Measurements from ENCODE around the gene TBX4. TPM values are rescaled to one million over a fixed set of nuclear protein-coding genes. Genes with fewer than 3 reads are reported as not detected.
A peak's percentile ranks its signal among the peaks of the same experiment; 100 is the strongest.

TBX4 gene
- polyA plus RNA-seq, 1 donor from 2014 or later = not detected

DNA sequence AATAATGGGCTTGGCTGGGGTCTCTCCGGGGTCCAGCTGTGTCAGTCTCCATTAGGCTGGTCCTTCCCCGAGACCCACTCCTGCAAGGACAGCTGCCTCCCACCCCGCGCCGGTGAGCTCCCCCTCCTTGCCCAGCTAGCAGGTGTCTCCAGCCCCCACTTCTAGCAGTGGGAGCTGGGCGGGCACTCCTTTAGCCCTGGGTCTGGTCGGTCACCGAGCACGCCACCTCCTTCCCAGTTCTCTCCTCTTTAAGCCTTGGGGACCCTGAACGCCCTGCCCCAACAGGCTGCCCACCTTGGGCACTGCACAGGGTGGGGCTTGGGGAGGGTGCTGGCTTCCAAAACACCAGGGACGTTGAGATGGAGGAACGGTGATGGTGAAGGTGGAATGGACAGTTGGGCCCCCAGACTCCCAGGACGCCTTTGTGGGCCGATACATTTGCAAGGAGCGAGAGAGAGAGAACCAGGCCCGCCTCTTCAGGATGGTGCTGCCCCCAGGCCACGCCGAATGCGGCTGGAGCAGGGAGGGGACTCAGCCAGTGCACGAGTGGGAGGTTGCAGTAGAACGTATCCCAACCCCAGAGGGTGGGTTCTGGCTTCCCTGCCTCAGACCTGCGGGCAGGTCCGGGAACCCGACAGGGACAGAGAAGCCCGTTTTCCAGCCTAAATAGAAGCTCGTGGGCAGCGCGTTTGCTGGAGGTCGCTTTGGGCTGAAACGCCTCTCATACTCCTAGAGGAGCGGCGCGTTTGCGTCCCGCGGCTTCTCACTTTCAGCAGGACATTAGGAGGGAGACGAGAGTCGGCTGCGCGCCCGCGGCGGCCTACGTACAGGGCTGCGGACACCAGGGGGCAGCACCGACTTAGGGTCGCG lies 41.8 kb upstream of the TBX4 start:
- H3K4me3 Mint-ChIP-seq = peak overlapping the region; percentile 72 to 92 (median 88)
- H3K4me1 Mint-ChIP-seq = peaks cover 11 to 18% (median 15%) of the 10 kb centered on the region in 3 donors
- H3K27me3 Mint-ChIP-seq = peaks cover 40% of the 10 kb centered on the region
- no peaks in the 10 kb centered on the region for H3K36me3 Mint-ChIP-seq
- H3K9me3 Mint-ChIP-seq = no peaks in the 10 kb centered on the region
- peak overlapping the region in 2 of 3 donors; percentile 71 to 80 for H3K27ac Mint-ChIP-seq

DNA sequence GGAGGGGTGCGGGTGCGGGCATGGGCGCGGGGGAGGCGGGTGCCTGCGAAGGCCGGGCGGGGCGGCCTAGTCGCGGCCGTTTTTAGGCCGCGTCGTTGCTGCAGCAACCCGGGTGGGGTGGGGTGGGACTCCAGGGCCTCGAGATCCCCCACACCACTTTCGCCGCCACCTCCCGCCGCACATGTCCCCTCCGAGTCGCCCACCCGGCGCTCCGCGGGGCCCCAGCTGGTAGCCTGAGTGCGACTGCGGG lies 41.3 kb upstream of the TBX4 start:
- Mint-ChIP-seq H3K27ac (peak overlapping the region in 1 of 3 donors; percentile 71), H3K4me3 (peak overlapping the region; percentile 72 to 92 (median 88)), H3K36me3 (no peaks in the 10 kb centered on the region), H3K4me1 (peaks cover 11 to 18% (median 15%) of the 10 kb centered on the region in 3 donors), H3K9me3 (no peaks in the 10 kb centered on the region), H3K27me3 (peaks cover 37% of the 10 kb centered on the region)

DNA sequence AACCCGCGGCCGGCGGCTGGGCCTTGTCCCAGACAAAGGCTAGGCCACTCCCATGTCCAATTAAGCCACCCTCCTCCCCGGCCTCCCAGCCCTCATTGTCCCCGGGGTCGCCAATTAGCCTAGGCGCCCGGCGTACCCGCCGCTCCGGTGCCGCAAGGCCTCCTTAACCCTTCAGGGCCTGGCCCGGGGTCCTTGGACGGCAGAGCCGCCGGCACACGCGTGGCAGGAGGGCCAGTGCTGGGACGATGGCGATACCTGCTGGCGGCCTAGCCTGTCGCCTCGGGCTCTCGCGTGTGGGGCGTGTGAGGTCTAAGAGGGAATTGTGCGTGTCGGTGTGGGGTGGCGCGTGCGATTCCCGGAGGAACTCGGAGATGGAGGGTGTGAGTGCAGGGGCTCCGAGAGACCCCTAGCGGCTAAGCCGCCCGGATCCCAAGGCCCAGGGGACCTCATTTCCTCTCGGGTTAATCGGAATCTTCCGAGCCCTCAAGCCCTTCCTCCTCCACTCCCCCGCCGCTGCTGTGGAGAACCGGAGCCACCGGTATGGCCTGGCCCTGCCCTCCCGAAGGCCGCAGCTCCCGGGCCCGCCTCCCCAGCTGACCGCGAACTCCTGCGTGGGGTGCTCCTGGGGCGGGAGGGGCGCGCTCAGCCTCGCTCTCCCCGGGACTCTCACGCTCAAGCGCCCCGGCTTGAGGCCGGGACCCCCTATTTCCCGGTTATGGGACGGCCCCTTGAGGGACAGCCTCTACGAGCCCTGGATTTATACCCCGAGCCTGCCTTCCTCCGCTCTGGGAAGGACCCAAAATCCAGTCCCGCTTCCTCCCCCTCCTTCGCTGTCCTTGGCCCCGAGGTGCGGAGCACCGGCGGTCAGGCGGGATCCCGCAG lies 40.7 kb upstream of the TBX4 start:
- Mint-ChIP-seq H3K9me3 (no peaks in the 10 kb centered on the region), H3K4me3 (peak overlapping the region; percentile 71 to 92 (median 80)), H3K27me3 (peaks cover 32% of the 10 kb centered on the region), H3K27ac (no peak overlapping the region), H3K36me3 (no peaks in the 10 kb centered on the region), H3K4me1 (peaks cover 11 to 18% (median 15%) of the 10 kb centered on the region in 3 donors)

DNA sequence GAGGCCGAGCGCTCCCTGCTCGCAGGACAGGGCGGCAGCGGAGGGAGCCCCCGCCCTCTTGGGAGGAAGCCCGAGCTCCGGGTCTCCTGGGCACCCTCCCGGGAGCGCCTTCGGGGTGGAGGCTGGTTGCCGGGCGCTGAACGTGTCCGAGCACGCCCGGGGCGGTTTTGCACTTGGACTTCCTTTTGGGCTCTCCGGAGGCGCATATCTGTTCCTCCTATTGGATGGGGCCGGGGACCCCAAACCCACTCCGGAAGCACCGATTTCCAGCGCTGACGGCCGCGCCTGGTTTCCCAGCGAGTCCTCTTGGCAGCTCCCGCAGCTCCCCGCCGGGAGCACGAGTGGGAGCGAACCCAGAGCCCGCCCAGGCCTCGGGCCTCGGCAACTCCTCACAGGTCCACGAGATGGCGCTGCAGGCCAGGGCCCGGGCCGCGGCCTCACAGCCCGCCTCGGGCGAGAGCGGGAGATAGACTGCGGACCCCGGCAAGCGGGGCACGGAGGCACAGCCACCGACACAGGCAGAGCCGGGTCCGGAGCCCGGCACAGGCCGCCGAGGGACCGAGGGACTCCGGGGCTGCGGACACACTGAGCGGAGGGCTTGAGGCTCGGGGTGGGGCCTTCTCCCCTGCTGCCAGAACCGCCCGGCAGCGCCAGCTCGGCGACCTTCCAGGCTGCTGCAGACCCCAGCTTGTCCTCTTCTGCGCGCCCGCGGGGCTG lies 39.9 kb upstream of the TBX4 start:
- Mint-ChIP-seq H3K4me3 (peak overlapping the region; percentile 37 to 86 (median 64)), H3K27ac (peak overlapping the region in 1 of 3 donors; percentile 31), H3K27me3 (peaks cover 28% of the 10 kb centered on the region), H3K9me3 (no peaks in the 10 kb centered on the region), H3K4me1 (peaks cover 11 to 18% (median 15%) of the 10 kb centered on the region in 3 donors), H3K36me3 (no peaks in the 10 kb centered on the region)

DNA sequence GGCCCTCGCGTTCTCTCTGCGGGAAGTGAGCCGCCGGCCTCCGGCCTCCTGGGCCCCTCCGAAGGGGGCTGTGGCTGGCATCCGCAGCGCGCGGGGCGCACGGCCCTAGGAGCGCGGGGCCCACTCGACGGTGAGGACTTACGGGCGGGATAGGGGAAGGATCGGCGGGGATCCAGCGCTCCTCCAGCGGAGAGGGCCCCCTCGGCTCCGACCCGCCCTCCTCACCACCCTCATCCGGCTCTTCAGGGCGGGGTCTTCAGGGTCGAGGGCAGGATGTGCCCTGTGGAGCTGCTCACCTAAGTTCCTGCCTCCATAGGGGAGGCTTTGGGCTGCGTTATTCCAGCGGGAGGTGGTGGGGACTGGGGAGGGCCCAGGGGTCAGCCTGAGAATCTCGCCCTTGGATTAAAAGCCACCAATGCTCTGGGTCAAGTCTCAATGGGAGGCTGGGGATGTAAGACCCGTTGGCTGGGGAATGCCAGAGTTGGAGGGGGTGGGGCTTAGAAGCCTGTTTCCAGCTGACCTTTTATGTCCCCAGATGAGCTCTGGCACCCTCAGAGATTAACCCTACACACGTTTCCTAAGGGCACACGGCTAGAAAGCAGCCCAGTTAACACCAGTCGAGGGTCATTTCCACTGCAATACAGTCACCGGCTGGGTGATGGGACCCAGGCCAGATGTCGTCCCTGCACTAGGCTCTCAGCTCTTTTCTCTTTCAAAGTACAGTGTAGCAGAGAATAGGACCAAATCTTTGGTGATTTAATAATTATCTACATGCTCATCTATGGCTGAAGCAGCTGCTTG lies 39.2 kb upstream of the TBX4 start:
- Mint-ChIP-seq H3K27ac (no peak overlapping the region), H3K36me3 (no peaks in the 10 kb centered on the region), H3K27me3 (peaks cover 20% of the 10 kb centered on the region)

DNA sequence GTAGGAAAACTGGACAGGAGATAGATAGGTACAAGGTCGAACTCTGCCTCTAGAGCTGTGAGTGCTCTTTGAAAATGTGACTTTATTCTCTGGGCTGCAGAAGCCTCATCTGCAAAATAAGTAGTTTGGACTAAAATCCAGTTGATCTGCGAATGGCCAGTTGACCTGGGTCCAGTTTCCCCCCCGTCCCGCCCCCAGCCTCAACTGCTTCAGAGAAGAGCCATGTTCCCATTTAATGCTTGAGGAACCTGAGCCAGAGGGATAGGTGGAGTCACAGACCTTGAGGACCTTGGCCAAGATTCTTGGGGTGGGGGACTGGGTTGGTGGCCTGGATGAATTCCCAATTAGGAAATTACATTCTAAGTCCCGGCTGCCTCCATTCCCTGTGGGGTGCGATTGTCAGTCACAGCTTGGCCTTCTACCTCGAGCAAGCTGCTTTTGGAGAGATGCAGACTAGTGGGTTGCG lies 38.5 kb upstream of the TBX4 start:
- no peaks in the 10 kb centered on the region for H3K9me3 Mint-ChIP-seq
- peaks cover 18% of the 10 kb centered on the region for H3K27me3 Mint-ChIP-seq
- H3K36me3 Mint-ChIP-seq = no peaks in the 10 kb centered on the region
- no peak overlapping the region for H3K27ac Mint-ChIP-seq
- H3K4me1 Mint-ChIP-seq = peaks cover 9 to 12% (median 11%) of the 10 kb centered on the region in 3 donors
- H3K4me3 Mint-ChIP-seq = peak overlapping the region in 3 of 4 donors; percentile 53 to 70 (median 68)

More for the DNA sequence above, 39.2 kb upstream of the TBX4 start:
- Mint-ChIP-seq H3K4me3 (peak overlapping the region; percentile 53 to 86 (median 69)), H3K9me3 (no peaks in the 10 kb centered on the region), H3K4me1 (peaks cover 11 to 14% (median 11%) of the 10 kb centered on the region in 3 donors)

DNA sequence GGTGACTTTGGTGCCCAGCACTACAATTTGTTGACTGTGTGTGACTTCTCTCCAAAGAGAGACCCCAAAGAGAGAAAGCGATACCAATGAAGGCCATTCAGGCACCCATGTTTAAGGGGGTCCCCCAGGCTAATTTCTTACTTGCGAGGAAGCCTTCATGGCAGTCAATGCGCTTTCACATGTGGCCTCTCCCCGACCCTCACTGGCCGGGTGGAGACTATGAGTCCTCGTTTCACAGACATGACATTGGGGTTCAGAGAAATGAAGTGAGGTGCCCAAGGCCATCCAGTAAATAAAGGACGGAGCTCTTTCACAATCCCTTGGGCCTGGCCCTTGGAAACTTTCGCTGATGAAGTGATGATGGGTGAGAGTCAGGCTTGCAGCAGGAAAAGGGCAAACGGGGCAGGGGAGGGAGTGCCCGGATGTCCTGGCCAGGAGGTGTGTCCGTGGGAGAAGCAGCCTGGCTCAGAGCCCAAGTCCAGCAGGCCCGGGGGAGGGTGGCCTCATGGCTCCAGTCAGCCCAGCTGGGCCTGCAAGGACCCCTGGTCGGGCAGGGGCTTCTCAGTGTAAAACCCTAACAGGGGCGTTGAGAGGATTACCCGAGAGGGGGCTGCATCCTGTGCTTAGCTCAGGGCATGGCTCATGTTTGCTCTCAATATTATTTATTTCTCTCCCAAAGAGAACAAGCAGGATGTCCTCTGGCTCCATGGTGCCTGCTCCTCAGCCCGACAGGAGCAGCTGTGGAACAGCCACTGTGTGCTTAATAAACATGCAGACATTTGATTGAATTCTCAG lies 37.9 kb upstream of the TBX4 start:
- peaks cover 18% of the 10 kb centered on the region for H3K27me3 Mint-ChIP-seq
- H3K9me3 Mint-ChIP-seq = no peaks in the 10 kb centered on the region
- H3K36me3 Mint-ChIP-seq = no peaks in the 10 kb centered on the region
- H3K4me3 Mint-ChIP-seq = peak overlapping the region in 2 of 4 donors; percentile 9 to 55
- peaks cover 5 to 10% (median 8%) of the 10 kb centered on the region in 3 donors for H3K4me1 Mint-ChIP-seq
- H3K27ac Mint-ChIP-seq = no peak overlapping the region

DNA sequence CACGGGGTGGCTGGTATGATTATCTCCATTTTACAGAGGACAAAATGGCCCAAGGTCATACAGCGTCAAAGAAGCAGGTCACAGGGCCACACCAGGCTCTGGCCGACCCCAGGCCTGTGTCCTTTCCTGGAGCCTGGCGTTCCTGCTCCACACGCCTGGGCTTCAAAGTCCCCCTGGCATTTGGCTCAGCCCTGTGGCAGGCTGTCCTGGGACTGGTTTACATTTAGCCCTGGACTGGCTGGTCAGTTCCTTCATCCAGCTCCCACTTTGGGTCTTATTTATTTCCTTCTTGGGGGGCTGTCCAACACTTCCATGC lies 37.3 kb upstream of the TBX4 start:
- peak overlapping the region in 1 of 4 donors; percentile 55 for H3K4me3 Mint-ChIP-seq
- H3K36me3 Mint-ChIP-seq = no peaks in the 10 kb centered on the region
- H3K4me1 Mint-ChIP-seq = peaks cover 5 to 8% (median 8%) of the 10 kb centered on the region in 3 donors
- H3K27ac Mint-ChIP-seq = no peak overlapping the region
- H3K27me3 Mint-ChIP-seq = peaks cover 18% of the 10 kb centered on the region
- H3K9me3 Mint-ChIP-seq = no peaks in the 10 kb centered on the region

DNA sequence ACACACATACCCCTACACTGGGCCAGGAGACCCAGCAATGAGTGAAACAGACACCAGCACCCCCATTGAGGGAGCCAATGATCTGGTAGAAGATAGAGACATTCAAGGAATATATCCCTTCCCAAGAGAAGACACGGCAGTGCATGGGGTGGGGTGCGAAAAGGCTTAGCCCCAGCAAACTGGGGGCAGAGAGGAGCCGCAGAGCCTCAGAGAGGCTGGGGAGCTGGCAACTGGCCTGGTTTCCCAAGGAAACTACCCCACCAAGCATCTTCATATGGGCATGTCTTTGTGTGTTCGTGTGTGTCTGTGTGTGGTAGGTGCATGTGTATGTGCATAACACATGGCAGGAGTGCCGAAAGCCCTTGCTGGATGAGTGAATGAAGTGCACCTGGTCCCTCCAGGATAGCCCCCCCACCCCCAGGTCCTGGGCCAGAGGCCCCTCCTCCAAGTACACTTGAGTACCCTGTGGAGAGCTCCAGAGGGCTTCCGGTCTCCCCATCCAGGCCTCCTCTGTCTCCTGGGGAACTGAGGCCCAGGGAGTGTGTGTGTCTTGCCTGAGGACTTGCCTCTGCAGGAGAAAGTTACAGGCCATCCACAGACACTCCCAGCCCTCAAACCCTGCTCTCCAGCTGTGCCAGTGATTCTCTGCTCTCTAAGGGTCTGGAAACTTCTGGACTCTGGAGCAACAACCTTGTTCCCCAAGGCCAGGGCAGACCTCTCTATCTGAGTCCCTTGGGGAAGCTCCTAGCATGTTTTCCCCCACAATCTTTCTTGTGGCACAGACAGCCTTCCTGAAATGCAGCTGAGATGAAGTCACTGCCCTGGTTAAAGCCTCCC lies 36.6 kb upstream of the TBX4 start:
- Mint-ChIP-seq H3K4me1 (peaks cover 2 to 4% (median 4%) of the 10 kb centered on the region in 3 donors), H3K27ac (peak overlapping the region in 1 of 3 donors; percentile 41), H3K27me3 (peaks cover 12% of the 10 kb centered on the region), H3K9me3 (no peaks in the 10 kb centered on the region), H3K4me3 (peak overlapping the region in 1 of 4 donors; percentile 55), H3K36me3 (no peaks in the 10 kb centered on the region)

DNA sequence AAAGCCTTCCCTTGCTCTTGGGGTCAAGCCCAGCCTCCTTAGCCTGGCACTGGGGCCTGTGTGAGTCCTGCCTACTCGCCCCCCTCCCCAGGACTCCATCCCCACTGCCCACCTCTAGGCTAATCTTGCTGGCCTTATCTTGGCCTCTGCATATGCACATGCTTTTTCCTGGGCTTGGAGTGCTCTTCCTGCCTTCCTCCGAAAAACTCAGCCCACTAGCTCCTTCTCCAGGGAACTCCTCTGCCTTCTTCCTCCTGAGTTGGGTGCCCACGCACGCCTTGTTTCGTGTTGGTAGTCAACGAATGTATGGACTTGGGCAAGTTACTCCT lies 36.0 kb upstream of the TBX4 start:
- Mint-ChIP-seq H3K27me3 (peaks cover 11% of the 10 kb centered on the region), H3K4me1 (peaks cover 0 to 2% (median 2%) of the 10 kb centered on the region in 3 donors), H3K9me3 (no peaks in the 10 kb centered on the region), H3K4me3 (peak overlapping the region in 1 of 4 donors; percentile 2), H3K36me3 (no peaks in the 10 kb centered on the region), H3K27ac (peak overlapping the region in 1 of 3 donors; percentile 41)

DNA sequence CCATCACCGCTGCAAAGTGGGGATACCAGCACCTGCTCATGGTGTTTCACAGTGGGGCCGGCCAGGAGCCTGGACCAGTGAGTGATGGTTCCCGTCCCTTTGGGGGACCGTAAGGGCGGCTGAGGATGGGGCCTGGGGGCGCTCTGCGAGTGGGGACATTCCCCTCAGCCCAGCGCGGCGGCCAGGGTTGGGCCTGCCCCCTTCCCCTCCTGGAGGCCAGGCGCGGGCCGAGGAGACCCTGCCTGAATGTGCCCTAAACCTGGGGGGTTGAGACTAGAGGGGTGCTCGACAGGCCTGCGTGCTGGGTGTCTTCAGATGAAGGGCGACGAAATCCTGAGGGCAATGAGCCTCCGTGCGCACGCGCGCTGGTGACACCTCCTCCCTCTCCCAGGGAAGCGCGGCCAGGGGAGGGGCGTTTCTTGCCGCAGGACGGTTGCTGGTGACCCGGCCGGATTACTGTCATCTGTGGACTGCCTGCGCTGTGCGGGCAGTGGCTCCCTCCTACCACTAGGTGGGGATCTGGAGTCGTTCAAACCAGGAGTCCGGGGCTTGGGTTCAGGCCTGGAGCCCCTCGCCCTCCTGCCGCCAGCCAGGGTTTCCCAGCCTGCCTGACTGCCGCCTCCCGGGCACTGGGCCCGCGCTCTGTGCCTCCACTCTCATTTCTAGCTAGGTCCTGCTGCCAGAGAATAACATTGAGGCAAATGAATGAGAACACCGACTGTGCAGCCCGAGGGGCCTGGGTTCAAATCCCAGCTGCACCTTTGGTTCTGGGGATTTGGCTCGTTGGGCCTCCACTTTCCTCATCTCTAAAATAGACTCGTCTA lies 35.5 kb upstream of the TBX4 start:
- H3K27me3 Mint-ChIP-seq = peaks cover 14% of the 10 kb centered on the region
- H3K9me3 Mint-ChIP-seq = no peaks in the 10 kb centered on the region
- no peak overlapping the region for H3K27ac Mint-ChIP-seq
- H3K4me3 Mint-ChIP-seq = peak overlapping the region in 1 of 4 donors; percentile 52
- no peaks in the 10 kb centered on the region for H3K36me3 Mint-ChIP-seq
- H3K4me1 Mint-ChIP-seq = peaks cover 0 to 2% (median 2%) of the 10 kb centered on the region in 3 donors

DNA sequence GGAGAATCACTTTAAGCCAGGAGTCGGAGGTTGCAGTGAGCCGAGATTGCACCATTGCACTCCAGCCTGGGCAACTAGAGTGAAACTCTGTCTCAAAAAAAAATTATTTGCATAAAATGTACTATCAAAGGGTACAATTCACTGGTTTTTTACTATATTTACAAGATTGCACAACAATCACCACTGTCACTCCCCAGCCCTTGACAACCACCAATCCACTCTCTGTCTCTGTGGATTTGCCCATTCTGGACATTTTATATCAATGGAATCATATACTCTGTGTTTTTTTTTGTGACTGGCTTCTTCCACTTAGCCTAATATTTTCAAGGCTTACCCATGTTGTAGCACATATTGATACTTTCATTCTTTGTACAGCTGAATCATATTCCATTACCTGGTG lies 33.8 kb upstream of the TBX4 start:
- no peaks in the 10 kb centered on the region for H3K36me3 Mint-ChIP-seq

More for the DNA sequence above, 33.8 kb upstream of the TBX4 start:
- H3K27me3 Mint-ChIP-seq = peaks cover 19% of the 10 kb centered on the region
- H3K4me3 Mint-ChIP-seq = no peak overlapping the region
- H3K4me1 Mint-ChIP-seq = peaks cover 0 to 2% (median 0%) of the 10 kb centered on the region in 3 donors
- H3K9me3 Mint-ChIP-seq = no peaks in the 10 kb centered on the region
- H3K27ac Mint-ChIP-seq = no peak overlapping the region

Data from IgD-negative memory B cell (primary cell).